ENCODE results near the gene RELA.

RELA gene

DNA sequence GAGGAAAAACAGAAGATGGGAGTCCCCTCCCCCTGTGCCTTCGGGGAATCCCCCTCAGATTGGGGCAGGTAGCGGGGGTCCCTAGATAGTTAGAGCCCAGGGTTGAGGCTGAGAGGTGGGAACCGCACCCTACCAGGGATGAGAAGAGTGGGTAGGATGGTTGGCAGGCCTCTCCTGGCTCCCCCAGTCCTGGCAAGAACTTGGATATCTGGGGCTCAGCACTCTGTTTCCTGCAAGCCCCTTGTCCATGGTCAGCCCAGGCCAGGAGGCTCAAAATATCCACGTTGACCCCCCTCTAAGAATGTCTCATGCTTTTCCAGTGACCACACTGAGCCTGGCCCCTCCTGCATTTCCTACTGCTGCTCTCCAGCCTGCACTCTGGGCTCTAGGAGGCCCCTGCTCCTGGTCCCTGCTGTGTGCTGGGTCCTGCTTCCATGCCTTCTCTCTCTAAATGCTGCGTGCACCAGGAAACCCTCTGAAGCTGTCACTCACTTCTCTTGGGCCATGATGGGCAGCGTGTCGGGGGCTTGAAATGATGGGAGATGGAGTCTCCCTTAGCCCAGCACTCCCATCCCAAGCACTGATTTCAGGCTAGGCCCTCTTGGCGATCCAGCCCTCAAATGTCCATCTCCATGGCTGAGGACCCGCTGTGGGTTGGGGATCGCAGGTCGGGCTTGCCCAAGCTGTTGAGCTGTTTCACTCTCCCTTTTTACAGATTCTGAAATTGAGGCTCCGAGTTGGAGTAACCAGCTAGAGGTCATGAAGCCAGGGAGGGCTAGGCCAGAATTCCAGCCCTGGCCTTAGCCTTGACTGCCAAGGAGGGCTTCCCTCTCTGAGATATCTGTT, 50.7 kb downstream of the RELA start:
- peak; percentile 33 for DNase-seq

DNA sequence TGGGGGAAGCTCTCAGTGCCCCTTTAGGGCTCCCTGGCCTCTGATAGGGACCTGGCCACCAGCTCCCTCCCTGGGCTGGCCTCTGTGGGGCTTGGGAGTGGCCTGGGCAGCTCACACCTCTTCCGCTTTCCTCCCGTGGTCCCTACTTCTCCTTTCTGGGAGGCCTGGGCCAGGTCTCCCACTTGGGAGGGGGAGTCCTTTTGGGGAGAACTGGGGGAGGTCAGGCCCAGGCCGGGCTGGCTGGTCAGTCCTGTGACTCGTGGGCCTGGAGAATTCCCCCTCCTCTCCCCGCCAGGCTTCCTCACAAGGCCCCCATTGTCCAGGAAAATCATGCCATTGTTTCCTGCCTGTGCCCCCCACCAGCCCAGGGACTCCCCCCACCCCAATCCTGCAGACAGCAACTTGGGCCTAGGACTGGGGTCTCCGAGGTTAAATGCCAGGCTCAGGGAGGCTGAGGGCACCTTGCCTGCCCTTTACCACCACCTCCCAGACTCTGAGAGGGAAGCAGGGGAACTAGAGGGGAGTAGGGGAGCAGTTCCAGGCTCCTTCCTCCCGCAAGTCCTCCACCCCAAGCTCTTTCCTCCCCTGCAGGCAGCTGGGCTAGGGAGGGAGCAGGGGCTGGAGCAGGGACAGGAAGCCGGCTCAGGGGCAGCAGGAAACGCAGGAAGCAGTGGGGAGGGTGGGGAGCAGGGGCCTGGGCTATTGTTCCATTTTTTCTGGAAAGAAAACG, 51.5 kb downstream of the RELA start:
- DNase-seq, result no peak

DNA sequence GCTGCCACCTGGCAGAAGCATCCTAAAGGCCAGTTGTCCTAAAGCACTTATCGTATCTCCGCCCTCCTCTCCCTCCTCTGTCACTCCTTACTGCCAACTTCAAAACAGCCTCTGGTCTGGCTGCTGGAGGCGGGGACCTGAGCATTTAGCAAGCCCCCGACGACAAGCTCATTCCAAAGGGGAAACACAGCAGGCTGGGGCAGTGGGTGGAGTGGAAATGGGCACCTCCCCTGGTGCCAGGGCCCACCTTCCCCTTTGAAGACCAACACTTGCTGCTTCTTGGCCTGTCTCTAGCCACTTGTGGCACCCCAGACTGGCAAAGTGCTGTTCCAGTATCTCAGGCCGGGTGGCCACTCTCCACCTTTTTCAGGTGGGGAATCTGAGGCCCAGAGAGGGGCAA, 52.3 kb downstream of the RELA start:
- no peak for DNase-seq

DNA sequence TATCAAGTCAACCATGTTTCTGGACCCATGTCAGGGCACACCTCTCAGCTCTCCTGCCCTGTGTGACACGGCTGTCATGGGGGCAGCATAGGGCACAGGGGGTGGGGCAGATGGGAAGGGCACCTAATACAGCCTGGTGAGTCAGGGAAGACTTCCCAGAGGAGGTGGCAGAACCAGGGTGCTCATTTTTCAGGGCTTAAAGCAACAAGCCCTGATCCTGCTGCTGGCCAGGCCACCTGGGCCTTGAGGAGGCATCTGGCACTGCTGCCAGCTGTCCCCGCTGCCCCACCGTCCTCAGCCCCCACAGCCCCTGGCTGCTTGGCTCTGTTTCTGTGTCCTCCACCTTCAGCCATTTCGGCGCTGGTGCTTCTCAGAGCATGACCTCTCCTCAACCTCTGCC, 53.1 kb downstream of the RELA start:
- DNase-seq, result no peak

DNA sequence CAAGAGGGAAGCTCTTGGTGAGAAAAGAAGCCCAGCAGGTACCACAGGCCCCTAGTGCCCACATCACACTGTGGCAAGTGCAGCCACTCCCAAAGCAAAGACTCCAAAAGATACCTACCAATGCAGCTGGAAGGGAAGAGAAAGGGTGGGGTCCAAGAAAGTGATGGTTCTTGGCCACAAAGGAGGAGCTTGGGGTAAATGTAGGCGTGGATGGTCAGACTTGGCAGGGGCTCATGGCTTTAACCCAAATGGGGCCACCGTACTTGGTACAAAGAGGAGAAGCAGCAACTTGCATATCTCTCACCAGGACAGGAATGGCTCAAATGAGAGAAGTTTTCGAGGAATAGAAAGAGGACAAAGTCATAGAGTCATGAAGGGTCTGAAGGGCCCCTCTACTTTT, 53.5 kb downstream of the RELA start:
- DNase-seq, result no peak

DNA sequence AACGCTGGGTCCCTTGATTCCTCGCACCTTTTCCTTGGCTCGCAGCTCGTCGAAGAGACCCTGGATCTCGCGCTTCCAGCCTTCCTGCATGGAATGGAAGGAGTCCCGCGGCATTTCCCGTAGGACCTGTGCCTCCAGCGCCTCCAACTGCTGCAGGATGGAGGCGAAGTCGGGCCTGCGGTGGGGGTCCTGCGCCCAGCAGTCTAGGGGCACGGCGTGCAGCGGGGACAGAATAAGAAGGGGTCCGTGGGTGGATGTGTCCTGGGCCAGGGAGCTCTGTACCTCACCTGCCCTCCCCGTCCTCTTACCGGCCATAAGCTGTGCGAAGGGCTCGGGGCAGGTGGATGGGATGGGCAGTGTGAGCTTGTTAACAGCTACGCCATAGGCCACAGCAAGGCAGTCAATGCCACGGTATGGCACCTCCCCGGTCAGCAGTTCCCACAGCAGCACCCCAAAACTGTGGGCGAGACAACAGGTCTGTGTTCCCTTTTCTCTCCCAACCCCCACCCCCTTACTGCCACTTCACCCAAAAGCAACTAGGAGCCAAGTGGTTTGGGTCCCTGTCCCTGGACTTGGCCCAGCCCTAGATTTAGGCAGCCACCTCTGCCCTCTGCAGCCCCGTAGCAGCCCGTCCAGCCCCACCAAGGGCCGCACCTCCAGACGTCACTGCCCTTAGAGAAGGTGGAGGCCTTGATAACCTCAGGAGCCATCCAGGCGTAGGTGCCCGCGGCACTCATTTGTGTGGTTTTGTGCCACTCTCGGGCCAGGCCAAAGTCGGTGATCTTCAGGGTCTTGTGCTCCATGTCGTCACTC, 54.9 kb downstream of the RELA start:
- no peak for DNase-seq

DNA sequence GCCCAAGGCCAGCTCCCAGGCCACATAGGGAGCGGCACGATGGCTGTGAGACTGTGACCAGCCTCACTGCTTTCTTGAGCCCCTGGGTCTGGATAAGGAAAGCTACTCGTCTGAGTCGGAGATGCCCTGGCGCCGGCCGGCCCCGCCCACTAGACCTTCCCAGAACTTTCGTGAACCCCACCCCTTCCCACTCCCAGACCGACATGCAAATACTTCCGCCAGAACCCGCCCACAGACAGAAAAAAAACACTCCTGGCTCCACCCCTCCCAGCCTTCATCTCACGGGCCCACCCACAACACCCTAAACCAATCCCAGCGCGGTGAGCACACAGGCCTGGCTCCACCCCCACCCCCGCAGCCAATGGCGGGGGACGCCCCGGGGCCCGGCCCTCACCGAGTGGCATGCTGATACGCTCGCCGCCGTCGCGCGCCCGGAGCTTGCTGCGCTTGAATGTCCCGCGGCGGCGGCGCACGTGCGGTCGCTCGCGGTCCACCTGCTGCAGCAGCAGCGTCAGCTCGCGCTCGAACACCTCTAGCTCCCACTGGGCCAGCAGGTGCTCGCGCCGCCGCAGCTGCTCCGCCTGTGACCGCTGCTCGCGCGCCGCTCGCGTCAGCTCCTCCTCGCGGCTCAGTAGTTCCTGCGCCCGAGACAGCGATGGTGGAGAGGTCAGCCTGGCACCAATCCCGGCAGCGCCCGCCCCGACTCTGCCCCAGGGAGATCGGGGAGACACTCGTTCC, 55.7 kb downstream of the RELA start:
- DNase-seq, result peak; percentile 97

DNA sequence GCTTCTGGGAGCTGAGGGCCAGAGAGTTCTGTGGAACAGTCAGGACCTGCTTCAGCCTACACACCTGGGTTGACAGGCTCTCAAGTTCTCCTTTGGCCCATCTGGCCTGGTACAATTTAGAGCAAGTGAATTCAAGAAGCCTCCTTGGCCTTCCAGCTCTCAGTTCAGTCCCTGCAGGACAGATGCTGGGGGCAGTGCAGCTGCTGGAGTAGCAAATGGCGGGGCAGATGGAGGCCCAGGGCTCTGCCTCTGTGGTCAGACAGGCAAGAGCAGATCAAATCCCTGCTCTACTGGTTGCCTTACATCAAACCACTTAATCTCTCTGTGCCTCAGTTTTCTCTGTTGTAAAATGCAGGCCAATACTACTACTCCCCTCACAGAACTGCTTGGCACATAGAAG, 58.5 kb downstream of the RELA start:
- DNase-seq, result no peak
